DMS153 treated with DMSO at 0.1 percent for 48 hours (cell line): ENCODE measurements around the gene OR5M3.
A peak's percentile ranks its signal among the peaks of the same experiment; 100 is the strongest.

Experiments used
- DNase-seq: peaks from one replicate; lab custom pipeline; 2025; ENCODE audit not compliant: unreplicated experiment; lab: John Stamatoyannopoulos, UW

Gene OR5M3

DNA sequence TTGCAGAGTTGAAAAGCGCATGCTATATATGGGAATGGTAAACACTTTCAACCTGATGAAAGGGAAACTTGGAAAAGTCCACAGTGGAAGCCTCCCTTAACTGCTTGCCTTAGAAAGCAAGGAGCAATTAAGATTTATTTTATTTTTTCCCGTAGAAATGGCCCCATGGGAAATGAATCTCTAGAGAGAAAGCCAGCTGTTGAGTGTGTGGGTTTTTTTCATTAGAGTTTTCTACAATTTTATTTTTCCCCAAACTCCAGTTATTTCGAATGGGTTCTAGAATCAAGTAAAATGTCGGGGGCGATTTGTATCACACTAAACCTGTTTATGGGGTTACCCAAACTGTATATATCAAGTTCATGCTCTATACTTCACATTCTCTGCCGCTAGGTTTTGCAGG, at the start of gene OR5M3:
OR5M3 (minus strand) TSS at position 101 of the 400 bp plus-strand sequence. CDS start 2,855 bp downstream, outside the sequence.
- no peak for DNase-seq

DNA sequence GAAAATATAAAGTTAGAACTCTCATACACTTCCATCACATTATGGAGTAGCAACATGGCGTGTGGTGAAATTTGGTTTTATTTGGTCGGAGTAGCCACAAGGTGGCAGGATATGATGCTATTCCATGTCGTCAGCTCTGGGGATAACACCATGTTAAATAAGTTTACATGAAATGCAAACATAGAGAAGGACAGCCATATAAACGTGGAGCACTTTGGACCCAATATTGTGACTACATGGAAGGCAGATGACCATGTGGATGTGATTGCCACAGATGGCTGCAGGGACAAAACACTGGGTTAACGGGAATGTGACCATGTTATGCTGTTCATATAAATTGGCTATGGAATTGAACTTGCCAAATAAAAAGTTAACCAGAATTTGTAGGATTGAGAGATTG, 48.9 kb upstream of the OR5M3 start:
- peak; percentile 4 for DNase-seq

DNA sequence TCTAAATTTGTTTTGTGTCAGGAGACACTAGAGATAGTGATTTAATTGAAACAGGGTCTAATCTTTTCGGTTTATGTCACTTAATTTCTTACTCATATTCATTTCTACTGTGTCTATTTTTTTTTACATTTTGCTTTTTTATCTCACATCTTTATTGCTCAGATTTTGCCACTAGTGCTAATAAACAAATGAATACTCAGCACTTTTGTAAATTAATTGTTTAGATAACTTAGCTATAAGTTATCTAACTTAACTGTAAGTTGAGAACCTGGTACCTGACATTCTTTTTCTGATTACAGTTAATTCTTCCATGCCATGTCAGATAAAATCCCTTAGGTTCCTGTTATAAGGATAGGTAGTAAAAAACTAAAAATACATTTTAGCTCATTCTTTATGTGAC, 40.1 kb upstream of the OR5M3 start:
- no peak for DNase-seq

DNA sequence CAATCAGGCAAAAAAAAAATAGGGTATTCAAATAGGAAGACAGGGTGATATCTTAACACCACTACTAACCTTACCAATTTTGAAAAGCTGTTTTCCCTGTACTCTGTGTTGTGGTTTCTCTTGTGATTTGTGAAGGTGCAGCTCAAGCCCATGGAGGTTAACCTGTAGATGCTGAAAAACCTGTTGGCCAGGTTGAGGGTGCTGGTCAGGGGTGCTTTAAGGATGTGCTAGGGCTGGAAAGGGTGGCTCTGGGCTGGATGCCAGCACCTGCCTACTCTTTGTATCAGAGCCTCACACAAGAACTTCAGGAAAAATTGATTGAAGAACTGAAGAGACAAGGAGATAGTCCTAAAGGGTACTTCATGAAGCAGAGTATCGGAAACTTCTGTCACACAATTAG, 36.3 kb upstream of the OR5M3 start:
- no peak for DNase-seq

DNA sequence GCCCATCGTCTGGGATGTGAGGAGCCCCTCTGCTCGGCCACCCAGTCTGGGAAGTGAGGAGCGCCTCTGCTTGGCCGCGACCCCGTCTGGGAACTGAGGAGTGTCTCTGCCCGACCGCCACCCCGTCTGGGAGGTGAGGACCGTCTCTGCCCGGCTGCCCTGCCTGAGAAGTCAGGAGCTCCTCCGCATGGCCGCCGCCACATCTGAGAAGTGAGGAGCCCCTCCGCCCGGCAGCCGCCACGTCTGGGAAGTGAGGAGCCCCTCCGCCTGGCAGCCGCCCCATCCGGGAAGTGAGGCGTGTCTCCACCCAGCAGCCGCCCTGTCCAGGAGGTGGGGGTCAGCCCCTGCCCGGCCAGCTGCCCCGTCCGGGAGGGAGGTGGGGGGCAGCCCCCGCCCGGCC, 23.9 kb upstream of the OR5M3 start:
- DNase-seq: no peak

DNA sequence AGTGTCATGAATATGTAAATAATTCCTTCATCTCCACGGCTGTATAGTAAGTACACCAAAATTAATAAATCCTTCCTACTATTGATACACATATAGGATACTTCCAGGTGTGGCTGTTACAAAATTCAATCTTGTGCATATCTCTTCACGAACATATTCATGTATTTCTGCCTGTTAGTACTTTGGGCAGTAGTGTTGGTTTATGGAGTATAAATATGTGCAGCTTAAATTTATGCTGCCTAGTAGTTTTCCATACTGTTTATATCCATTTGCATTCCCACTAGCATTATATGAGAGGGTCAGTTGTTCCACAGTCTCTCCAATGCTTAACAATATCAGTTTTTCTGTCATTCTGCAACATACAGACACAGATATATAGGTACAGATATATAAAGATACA, 22.0 kb upstream of the OR5M3 start:
- no peak for DNase-seq

DNA sequence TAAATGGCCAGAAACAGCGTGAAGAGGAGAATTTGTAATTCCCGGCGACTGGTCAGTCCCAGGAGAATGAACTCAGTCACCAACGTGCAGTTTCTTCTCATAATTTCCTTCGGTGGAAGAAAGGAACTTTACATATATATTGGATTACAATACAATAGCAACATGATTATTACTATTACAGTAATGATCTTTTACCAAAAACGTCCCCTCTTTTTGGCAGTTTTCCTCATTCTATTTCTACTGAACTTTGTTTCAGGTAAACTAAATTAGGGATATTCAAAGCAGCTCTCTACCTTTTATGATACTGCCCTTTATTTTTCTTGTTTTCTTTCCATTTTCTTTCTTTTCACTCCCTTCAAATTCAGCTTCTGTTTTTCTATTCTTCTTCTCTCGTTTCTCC, 18.1 kb upstream of the OR5M3 start, which contains the start of gene OR5M8:
OR5M8 (minus strand) TSS at position 101 of the 400 bp plus-strand sequence; CDS start at position 101, 0 bp downstream.
- DNase-seq: no peak

DNA sequence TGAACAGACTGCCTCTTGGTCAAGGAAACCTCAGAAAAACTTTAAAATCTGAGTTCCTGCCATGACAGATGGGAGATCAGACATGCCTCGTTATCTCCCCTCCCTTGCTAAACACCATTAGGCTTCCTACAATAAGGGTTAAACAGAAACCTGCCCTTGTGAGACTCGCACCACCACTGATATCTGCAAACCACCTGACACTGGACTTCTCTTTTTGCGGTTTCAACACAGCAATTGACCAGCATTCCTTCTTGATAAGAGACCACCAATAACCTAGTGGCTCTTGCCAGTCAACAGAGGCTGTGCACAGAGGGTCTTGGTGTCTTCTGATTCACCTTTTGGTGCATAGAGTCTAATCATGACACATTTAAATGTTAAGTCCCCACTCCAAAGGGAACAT, 13.6 kb upstream of the OR5M3 start:
- no peak for DNase-seq

DNA sequence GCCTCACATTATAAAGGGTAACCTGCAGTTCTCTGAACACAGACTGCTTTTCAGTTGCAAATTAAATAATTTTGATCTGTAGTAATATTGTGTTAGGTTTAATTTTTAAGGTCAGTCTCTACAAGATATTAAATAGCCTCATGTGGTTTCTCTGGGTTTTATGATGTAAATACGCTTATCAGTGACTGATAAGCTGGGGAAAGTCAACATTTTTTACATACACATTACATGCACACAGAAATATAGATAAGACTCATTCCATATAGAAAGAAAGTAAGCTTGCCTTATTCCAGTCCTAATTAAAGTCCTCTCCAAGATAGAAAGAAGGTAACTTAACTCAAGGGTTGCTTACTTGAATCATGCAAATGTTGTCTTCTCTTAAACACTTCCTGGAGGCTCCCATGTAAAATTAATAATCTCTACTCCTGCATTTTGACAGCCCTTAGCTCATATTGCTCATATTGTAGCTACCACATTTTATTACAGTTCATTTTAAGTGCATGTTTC, 1.6 kb upstream of the OR5M3 start:
- DNase-seq: no peak

DNA sequence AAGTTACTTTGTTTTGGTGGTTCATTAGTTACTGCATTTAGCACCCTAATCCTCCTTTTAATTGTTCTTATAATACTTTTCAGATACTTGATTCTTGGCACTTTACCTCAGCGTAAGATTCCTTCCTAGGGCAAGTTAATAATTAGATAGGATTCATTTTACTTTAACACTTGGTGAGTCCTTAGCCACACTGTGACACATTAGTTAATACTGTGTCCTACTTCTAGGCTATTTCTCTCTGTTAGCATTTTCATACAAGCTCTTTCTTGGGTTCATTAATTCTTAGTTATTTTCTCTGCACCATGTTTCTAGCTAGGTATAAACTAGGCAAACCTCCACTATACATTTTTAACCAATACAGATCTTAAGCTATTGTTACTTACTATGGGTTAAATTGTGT, 16.1 kb downstream of the OR5M3 start:
- DNase-seq: no peak

DNA sequence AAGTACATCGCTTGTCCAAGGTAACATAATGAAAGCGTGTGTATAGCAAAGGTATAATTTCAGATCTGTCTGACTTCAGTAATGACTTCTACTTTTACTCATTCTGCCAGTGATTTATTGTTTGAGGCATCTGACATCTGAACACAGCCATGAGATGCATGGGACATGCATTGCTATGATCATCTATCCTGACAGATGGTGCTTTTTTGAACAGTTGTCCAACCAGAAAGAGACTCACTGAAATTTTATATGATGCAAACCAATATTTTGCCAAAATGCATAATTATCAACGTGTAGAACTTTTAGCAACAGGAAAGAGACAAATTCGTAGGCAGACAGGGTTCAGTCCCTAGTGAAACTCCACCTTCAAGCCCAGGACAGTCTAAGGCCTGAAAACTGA, 19.6 kb downstream of the OR5M3 start:
- DNase-seq: no peak
